Tibial nerve (tissue), 4 donors: ENCODE results near the gene FARP1. TPM values are rescaled to one million over a fixed set of nuclear protein-coding genes. Genes with fewer than 3 reads are reported as not detected.

Experiments
- DNase-seq, 2 donors: peaks; one replicate each; pipeline ENCODE4 v3.0.0-alpha.2; 2019; ENCODE audit warnings: low spot score in 2 of 2
- H3K27ac ChIP-seq, 4 donors: fragments of 200-600 bp; sonication (generic) in 3 of 4; one replicate each; pipeline ENCODE4 v1.5.1; 2017 to 2019; ENCODE audit warnings: mild to moderate bottlenecking in 1 of 4
- H3K27me3 ChIP-seq, 2 donors: fragments of 200-600 bp; sonication (generic) in 1 of 2; one replicate each; pipeline versions ENCODE4 v1.5.1 to v1.6.0; 2017 to 2019
- H3K36me3 ChIP-seq, 3 donors: fragments of 200-600 bp; sonication (generic); one replicate each; pipeline ENCODE4 v1.5.1; 2018 to 2019
- H3K4me1 ChIP-seq, 4 donors: fragments of 200-600 bp; sonication (generic) in 3 of 4; one replicate each; pipeline ENCODE4 v1.5.1; 2017 to 2019
- H3K4me3 ChIP-seq, 4 donors: fragments of 200-600 bp; sonication (generic) in 3 of 4; one replicate each; pipeline ENCODE4 v1.5.1; 2017 to 2019; ENCODE audit warnings: mild to moderate bottlenecking in 1 of 4, moderate library complexity in 1 of 4
- H3K9me3 ChIP-seq, 4 donors: fragments of 200-600 bp; sonication (generic) in 3 of 4; one replicate each; pipeline ENCODE4 v1.5.1; 2017 to 2019
- CTCF ChIP-seq, 5 experiments: fragments of 200-600 bp in 3 of 5; fragments of 450-650 bp in 2 of 5; sonication (generic) in 3 of 5; IDR thresholded peaks; one replicate each; pipeline ENCODE4 v1.5.1; 2016 to 2019; ENCODE audit warnings: antibody characterized with exemption in 5 of 5, mild to moderate bottlenecking in 3 of 5, moderate library complexity in 2 of 5
- EP300 ChIP-seq, 2 donors: sonication (generic); formaldehyde crosslinking; IDR thresholded peaks; one replicate each; pipeline ENCODE4 v1.6.1; 2017; ENCODE audit warnings: antibody characterized with exemption in 2 of 2, mild to moderate bottlenecking in 1 of 2
- POLR2A ChIP-seq, 2 donors: fragments of 450-650 bp; IDR thresholded peaks; one replicate each; pipeline ENCODE4 v1.6.1; 2017; ENCODE audit warnings: antibody characterized with exemption in 2 of 2, mild to moderate bottlenecking in 2 of 2, moderate library complexity in 2 of 2
- WGBS, 2 donors: methylation state at CpG; one replicate each; pipeline ENCODE4 v1.1.5; 2018; 5-methylcytosine and 5-hydroxymethylcytosine counted together
- total RNA-seq, 4 donors: library from RNA; depleted of rRNA; stranded (reverse); fragments of >200 nt; gene quantifications; one replicate each; pipeline ENCODE4 v1.1.0, GENCODE V29; 2016

The FARP1 gene
- total RNA-seq, 4 donors from 2014 or later: 21.4 to 28.5 (median 24.9) TPM

DNA sequence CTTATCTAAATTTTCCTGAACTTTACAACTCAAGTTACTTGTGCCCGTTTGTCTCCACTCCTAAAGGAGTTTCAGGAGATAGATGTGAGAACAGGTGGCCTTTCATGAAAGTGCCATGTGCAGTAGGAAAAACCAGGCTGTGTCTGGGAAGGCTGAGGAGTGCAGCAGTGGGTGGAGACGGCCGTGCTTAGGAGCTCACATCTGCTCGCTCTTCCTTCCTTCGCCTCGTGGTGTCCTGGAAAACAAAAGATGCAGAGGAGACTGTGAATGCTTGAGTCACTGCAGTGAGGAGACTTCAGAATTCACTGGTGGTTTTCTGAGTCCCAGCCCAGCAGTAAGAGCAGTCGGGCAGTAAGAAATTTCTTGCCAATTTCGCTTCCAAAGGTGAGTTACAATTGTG, 172.6 kb downstream of the FARP1 start:
- no peak overlapping the region for H3K4me3 ChIP-seq
- WGBS, 2 donors: 66 to 74% methylated on average over 8 of the region's 8 CpGs
- TF ChIP-seq POLR2A (IDR thresholded peaks at IDR 0.05) (no peak), EP300 (IDR thresholded peaks at IDR 0.05) (no peak), CTCF (IDR thresholded peaks at IDR 0.05) (no peak)
- no peaks in the 10 kb centered on the region for H3K9me3 ChIP-seq
- no peak for DNase-seq
- H3K4me1 ChIP-seq: no peaks in the 10 kb centered on the region
- H3K36me3 ChIP-seq: no peaks in the 10 kb centered on the region
- no peaks in the 10 kb centered on the region for H3K27me3 ChIP-seq
- H3K27ac ChIP-seq: no peak overlapping the region

DNA sequence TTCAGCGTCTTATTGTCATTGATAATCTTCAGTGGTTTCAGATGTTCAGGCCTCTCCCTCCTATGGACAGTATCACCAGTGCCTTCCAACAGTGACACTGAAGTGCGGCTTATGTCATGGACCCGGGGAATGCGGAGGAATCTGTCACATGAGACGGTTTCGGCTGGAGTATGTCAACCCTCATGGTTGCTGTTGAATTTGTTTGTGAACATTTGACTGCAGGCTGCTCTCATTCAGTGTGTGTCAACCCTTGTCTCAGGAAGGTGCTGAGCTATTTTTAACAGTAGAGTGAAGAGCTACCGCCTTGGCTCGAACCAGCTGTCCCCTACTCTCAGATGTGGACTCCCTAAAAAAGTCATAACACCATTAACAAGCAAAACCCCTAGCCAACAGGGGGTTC, 173.0 kb downstream of the FARP1 start:
- no peak overlapping the region for H3K4me3 ChIP-seq
- 88 to 91% methylated on average over 8 of the region's 8 CpGs for WGBS, 2 donors
- H3K27me3 ChIP-seq: no peaks in the 10 kb centered on the region
- H3K9me3 ChIP-seq: no peaks in the 10 kb centered on the region
- TF ChIP-seq POLR2A (IDR thresholded peaks at IDR 0.05) (no peak), CTCF (IDR thresholded peaks at IDR 0.05) (no peak), EP300 (IDR thresholded peaks at IDR 0.05) (no peak)
- H3K27ac ChIP-seq: no peak overlapping the region
- H3K36me3 ChIP-seq: no peaks in the 10 kb centered on the region
- no peaks in the 10 kb centered on the region for H3K4me1 ChIP-seq
- no peak for DNase-seq

- DNase-seq: no peak
- Histone ChIP-seq H3K4me1 (no peaks in the 10 kb centered on the region), H3K36me3 (no peaks in the 10 kb centered on the region), H3K4me3 (no peak overlapping the region), H3K27me3 (no peaks in the 10 kb centered on the region), H3K27ac (no peak overlapping the region), H3K9me3 (no peaks in the 10 kb centered on the region)
- no peak for TF ChIP-seq EP300 (IDR thresholded peaks at IDR 0.05)
- no peak for TF ChIP-seq POLR2A (IDR thresholded peaks at IDR 0.05)
- no peak for TF ChIP-seq CTCF (IDR thresholded peaks at IDR 0.05)
- 95 to 97% methylated on average over 3 of the region's 3 CpGs for WGBS, 2 donors
Measured at GRCh38 chr13:98317573-98318171, 174.8 kb downstream of the FARP1 start.

- Histone ChIP-seq H3K4me3 (no peak overlapping the region), H3K9me3 (no peaks in the 10 kb centered on the region), H3K27ac (no peak overlapping the region), H3K36me3 (no peaks in the 10 kb centered on the region), H3K4me1 (peaks cover 0 to 2% (median 0%) of the 10 kb centered on the region in 4 donors), H3K27me3 (no peaks in the 10 kb centered on the region)
- WGBS, 2 donors: 89 to 92% methylated on average over 11 of the region's 11 CpGs
- TF ChIP-seq EP300 (IDR thresholded peaks at IDR 0.05): no peak
- TF ChIP-seq CTCF (IDR thresholded peaks at IDR 0.05): no peak
- TF ChIP-seq POLR2A (IDR thresholded peaks at IDR 0.05): no peak
- DNase-seq: no peak
Measured at GRCh38 chr13:98318263-98318878, 175.5 kb downstream of the FARP1 start.

DNA sequence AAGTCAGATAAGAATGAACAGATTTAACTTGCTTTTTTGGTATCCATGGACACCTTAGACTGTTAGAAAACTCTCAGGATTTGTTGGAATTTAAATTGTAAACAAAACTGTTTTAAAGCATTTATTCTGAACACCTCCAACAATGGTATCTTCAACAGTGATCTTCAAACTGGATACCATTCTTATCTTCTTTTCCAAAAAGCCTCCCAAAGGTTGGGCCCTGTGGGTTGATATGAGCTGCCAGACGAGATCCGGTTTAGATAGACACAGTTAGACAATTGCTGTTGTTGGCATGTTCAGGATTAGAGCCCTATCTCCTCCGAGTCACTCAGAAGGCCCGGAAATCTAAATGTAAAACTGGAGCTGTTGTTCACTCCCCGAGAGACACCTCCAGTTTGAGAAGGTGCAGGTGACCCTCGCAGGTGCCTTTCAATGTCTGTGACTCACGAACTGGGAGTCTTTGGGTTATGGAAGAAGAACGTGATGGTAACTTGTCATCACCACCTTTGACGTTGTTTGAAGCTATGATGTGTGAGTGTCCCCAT, 177.7 kb downstream of the FARP1 start:
- TF ChIP-seq CTCF (IDR thresholded peaks at IDR 0.05): no peak
- TF ChIP-seq EP300 (IDR thresholded peaks at IDR 0.05): no peak
- no peak for TF ChIP-seq POLR2A (IDR thresholded peaks at IDR 0.05)
- 90 to 96% methylated on average over 9 of the region's 9 CpGs for WGBS, 2 donors
- Histone ChIP-seq H3K4me3 (no peak overlapping the region), H3K4me1 (peaks cover 0 to 19% (median 0%) of the 10 kb centered on the region in 4 donors), H3K9me3 (no peaks in the 10 kb centered on the region), H3K27me3 (no peaks in the 10 kb centered on the region), H3K27ac (no peak overlapping the region), H3K36me3 (no peaks in the 10 kb centered on the region)
- DNase-seq: no peak
